Osteocyte (in vitro differentiated cells): ENCODE results near the gene MAPRE3. TPM values are rescaled to one million over a fixed set of nuclear protein-coding genes. Genes with fewer than 3 reads are reported as not detected.

Experiments
- DNase-seq: peaks from one replicate; pipeline ENCODE4 v3.0.0; 2021; ENCODE audit warnings: mixed read lengths; ENCODE audit not compliant: unreplicated experiment; ENCODE audit errors: extremely low spot score
- H3K27ac Mint-ChIP-seq: one replicate; pipeline ENCODE4 v1.8.0; 2021; ENCODE audit warnings: mild to moderate bottlenecking, mixed read lengths; ENCODE audit not compliant: unreplicated experiment
- H3K27me3 Mint-ChIP-seq: one replicate; pipeline ENCODE4 v1.8.0; 2021; ENCODE audit warnings: mixed read lengths; ENCODE audit not compliant: unreplicated experiment
- H3K36me3 Mint-ChIP-seq: one replicate; pipeline ENCODE4 v1.8.0; 2021; ENCODE audit warnings: mixed read lengths; ENCODE audit not compliant: unreplicated experiment
- H3K4me1 Mint-ChIP-seq: one replicate; pipeline ENCODE4 v1.8.0; 2021; ENCODE audit warnings: mixed read lengths; ENCODE audit not compliant: unreplicated experiment
- H3K4me3 Mint-ChIP-seq: one replicate; pipeline ENCODE4 v1.8.0; 2021; ENCODE audit warnings: mild to moderate bottlenecking, moderate library complexity, mixed read lengths; ENCODE audit not compliant: unreplicated experiment
- H3K9me3 Mint-ChIP-seq: one replicate; pipeline ENCODE4 v1.8.0; 2021; ENCODE audit warnings: mixed read lengths; ENCODE audit not compliant: unreplicated experiment
- CTCF ChIP-seq: fragments of 200-600 bp; sonication (generic); IDR thresholded peaks from 2 replicates; pipeline ENCODE4 v1.5.0; 2021; ENCODE audit warnings: antibody characterized with exemption, mild to moderate bottlenecking, moderate library complexity
- total RNA-seq: library from RNA; stranded (reverse); gene quantifications from 2 replicates; pipeline ENCODE4 v1.2.1, GENCODE V29; 2021

Gene MAPRE3
- total RNA-seq, 1 donor from 2014 or later, result 9.4 TPM

GRCh38 chr2:27001950-27002349 is 31.5 kb downstream of the MAPRE3 start:
- DNase-seq, result no peak
- H3K4me3 Mint-ChIP-seq, result no peak overlapping the region
- H3K27me3 Mint-ChIP-seq, result peaks cover 3% of the 10 kb centered on the region
- no peak for TF ChIP-seq CTCF
- H3K4me1 Mint-ChIP-seq, result peaks cover 6% of the 10 kb centered on the region
- no peaks in the 10 kb centered on the region for H3K9me3 Mint-ChIP-seq
- no peak overlapping the region for H3K27ac Mint-ChIP-seq
- no peaks in the 10 kb centered on the region for H3K36me3 Mint-ChIP-seq

- Mint-ChIP-seq H3K27me3 (no peaks in the 10 kb centered on the region), H3K36me3 (no peaks in the 10 kb centered on the region), H3K4me3 (no peak overlapping the region), H3K27ac (no peak overlapping the region), H3K4me1 (peaks cover 6% of the 10 kb centered on the region), H3K9me3 (no peaks in the 10 kb centered on the region)
- TF ChIP-seq CTCF, result no peak
- DNase-seq, result no peak
Observed at GRCh38 chr2:27003007-27003406, 32.6 kb downstream of the MAPRE3 start.

GRCh38 chr2:27003857-27004256 is 33.4 kb downstream of the MAPRE3 start:
- Mint-ChIP-seq H3K4me3 (no peak overlapping the region), H3K9me3 (no peaks in the 10 kb centered on the region), H3K4me1 (peaks cover 6% of the 10 kb centered on the region), H3K27ac (no peak overlapping the region), H3K36me3 (no peaks in the 10 kb centered on the region), H3K27me3 (no peaks in the 10 kb centered on the region)
- DNase-seq, result no peak
- TF ChIP-seq CTCF, result no peak

GRCh38 chr2:27006602-27007415 is 36.4 kb downstream of the MAPRE3 start:
- Mint-ChIP-seq H3K36me3 (no peaks in the 10 kb centered on the region), H3K9me3 (no peaks in the 10 kb centered on the region)

More at GRCh38 chr2:27006602-27007415, 36.4 kb downstream of the MAPRE3 start:
- no peak for TF ChIP-seq CTCF
- DNase-seq, result no peak
- H3K27me3 Mint-ChIP-seq, result no peaks in the 10 kb centered on the region
- no peak overlapping the region for H3K4me3 Mint-ChIP-seq
- peaks cover 12% of the 10 kb centered on the region for H3K4me1 Mint-ChIP-seq
- no peak overlapping the region for H3K27ac Mint-ChIP-seq
